IMR-90 (cell line): ENCODE data around the gene ITSN1. TPM values are rescaled to one million over a fixed set of nuclear protein-coding genes. Genes with fewer than 3 reads are reported as not detected.

Source experiments
- ATAC-seq: fragments of 200-7000 bp; cut with Tn5 transposase; 2 replicates; pipeline ENCODE4 v1.9.1; 2020; ENCODE audit warnings: low read depth, mild to moderate bottlenecking, moderate library complexity
- BruUV-seq: library from RNA; stranded (reverse); fragments of 400-500 nt; replicated peaks from 2 replicates; lab custom pipeline; 2021; lab: Mats Ljungman, UMichigan
- CTCF ChIA-PET: fragments of 300-600 bp; formaldehyde crosslinking; extraction: SDS; loops from one replicate; lab custom pipeline; 2021; ENCODE audit warnings: antibody characterized with exemption; lab: Yijun Ruan, JAX
- POLR2A ChIA-PET: fragments of 300-600 bp; sonication (Branson Sonifier 250); formaldehyde crosslinking; loops from one replicate; lab custom pipeline; 2022; ENCODE audit warnings: antibody characterized with exemption; ENCODE audit not compliant: unreplicated experiment; lab: Charles Lee
- DNase-seq: peaks from one replicate; pipeline ENCODE4 v3.0.0; 2013
- H2AFZ ChIP-seq: replicated peaks from 2 replicates; pipeline ENCODE3; 2013; ENCODE audit warnings: low read length, mild to moderate bottlenecking; ENCODE audit not compliant: poor library complexity
- H2AK5ac ChIP-seq: 2 replicates; pipeline ENCODE4 v1.6.1; 2013; ENCODE audit warnings: low read depth, low read length, inconsistent platforms
- H2AK9ac ChIP-seq: replicated peaks from 2 replicates; pipeline ENCODE3; 2013; ENCODE audit warnings: mild to moderate bottlenecking, low read depth, low read length, moderate library complexity; ENCODE audit not compliant: poor library complexity
- H2BK120ac ChIP-seq: 2 replicates; pipeline ENCODE4 v1.6.1; 2013; ENCODE audit warnings: low read depth, low read length, inconsistent platforms
- H2BK15ac ChIP-seq: 3 replicates; pipeline ENCODE4 v1.6.1; 2013; ENCODE audit warnings: low read depth, low read length, inconsistent platforms
- H2BK20ac ChIP-seq: 2 replicates; pipeline ENCODE4 v1.6.1; 2013; ENCODE audit warnings: low read depth, mild to moderate bottlenecking, inconsistent platforms, low read length, moderate library complexity
- H2BK5ac ChIP-seq: 2 replicates; pipeline ENCODE4 v1.6.1; 2013; ENCODE audit warnings: mild to moderate bottlenecking, low read depth, low read length, inconsistent platforms; ENCODE audit not compliant: poor library complexity, severe bottlenecking
- H3K14ac ChIP-seq: replicated peaks from 2 replicates; pipeline ENCODE4 v1.6.1; 2013; ENCODE audit warnings: low read depth, low read length, inconsistent platforms
- H3K18ac ChIP-seq: 2 replicates; pipeline ENCODE4 v1.6.1; 2013; ENCODE audit warnings: low read depth, low read length, control low read depth
- H3K23ac ChIP-seq: 2 replicates; pipeline ENCODE4 v1.6.1; 2013; ENCODE audit warnings: low read depth, low read length, inconsistent platforms
- H3K27ac ChIP-seq: 2 replicates; pipeline ENCODE4 v1.5.1; 2013; ENCODE audit warnings: mild to moderate bottlenecking, control low read depth, low read length; ENCODE audit not compliant: insufficient read depth
- H3K27me3 ChIP-seq: 2 replicates; pipeline ENCODE4 v1.6.1; 2013; ENCODE audit warnings: low read length; ENCODE audit not compliant: control insufficient read depth, insufficient read depth
- H3K36me3 ChIP-seq: 2 replicates; pipeline ENCODE4 v1.6.1; 2013; ENCODE audit warnings: low read length, mixed read lengths; ENCODE audit not compliant: control insufficient read depth, insufficient read depth
- H3K4ac ChIP-seq: 2 replicates; pipeline ENCODE4 v1.6.1; 2013; ENCODE audit warnings: low read depth, low read length, inconsistent platforms
- H3K4me1 ChIP-seq: 2 replicates; pipeline ENCODE4 v1.6.1; 2013; ENCODE audit warnings: low read length, mixed read lengths; ENCODE audit not compliant: control insufficient read depth, insufficient read depth
- H3K4me2 ChIP-seq: 2 replicates; pipeline ENCODE4 v1.6.1; 2013; ENCODE audit warnings: low read depth, mild to moderate bottlenecking, control low read depth, low read length, moderate library complexity
- H3K4me3 ChIP-seq: 2 replicates; pipeline ENCODE4 v1.5.1; 2013; ENCODE audit warnings: low read depth, mild to moderate bottlenecking, control low read depth, low read length, moderate library complexity; ENCODE audit not compliant: insufficient read depth
- H3K56ac ChIP-seq: 2 replicates; pipeline ENCODE4 v1.6.1; 2013; ENCODE audit warnings: low read length, inconsistent platforms; ENCODE audit not compliant: insufficient read depth; ENCODE audit errors: extremely low read depth
- H3K79me1 ChIP-seq, 2 experiments: 2 replicates each; pipeline ENCODE4 v1.6.1; 2013; ENCODE audit warnings: low read length in 2 of 2, inconsistent platforms in 1 of 2, low read depth in 1 of 2
- H3K9ac ChIP-seq: 2 replicates; pipeline ENCODE4 v1.6.1; 2013; ENCODE audit warnings: low read depth, low read length, control low read depth
- H3K9me1 ChIP-seq: 2 replicates; pipeline ENCODE4 v1.6.1; 2013; ENCODE audit warnings: low read length, inconsistent platforms; ENCODE audit not compliant: insufficient read depth
- H3K9me3 ChIP-seq: 2 replicates; pipeline ENCODE4 v1.6.1; 2013; ENCODE audit warnings: low read length; ENCODE audit not compliant: control insufficient read depth, insufficient read depth
- H4K20me1 ChIP-seq: 2 replicates; pipeline ENCODE4 v1.6.1; 2013; ENCODE audit warnings: low read length, inconsistent platforms; ENCODE audit not compliant: insufficient read depth
- H4K5ac ChIP-seq: 2 replicates; pipeline ENCODE4 v1.6.1; 2013; ENCODE audit warnings: mild to moderate bottlenecking, low read depth, low read length, control low read depth
- H4K8ac ChIP-seq, 2 experiments: 2 replicates each; pipeline ENCODE4 v1.6.1; 2013; ENCODE audit warnings: low read depth in 2 of 2, low read length in 2 of 2, control low read depth in 1 of 2, inconsistent platforms in 1 of 2
- H4K91ac ChIP-seq: 2 replicates; pipeline ENCODE4 v1.6.1; 2013; ENCODE audit warnings: low read depth, low read length, inconsistent platforms; ENCODE audit not compliant: insufficient read depth
- BHLHE40 ChIP-seq: fragments of 150-350 bp; IDR thresholded peaks from 2 replicates; pipeline ENCODE4 v1.6.1; 2016; ENCODE audit warnings: mild to moderate bottlenecking, low read depth, low read length
- WGBS, 2 experiments: methylation state at CpG; one replicate each; pipeline versions ENCODE4 v1.1.5 to v1.1.7; 2013; ENCODE audit warnings: missing lambda C conversion rate in 2 of 2; ENCODE audit not compliant: insufficient read length in 1 of 2; ENCODE audit errors: extremely low coverage in 2 of 2; 5-methylcytosine and 5-hydroxymethylcytosine counted together
- dilution Hi-C: fragments of 300-500 bp; cut with HindIII; formaldehyde crosslinking; loops from one replicate; pipeline ENCODE4 v1.14.3; 2018; ENCODE audit warnings: low sequenced_read_pairs; ENCODE audit not compliant: unreplicated experiment
- in situ Hi-C: fragments of 300-500 bp; cut with MboI; formaldehyde crosslinking; loops from 3 replicates; pipeline ENCODE4 v1.14.3; 2019; ENCODE audit warnings: low sequenced_read_pairs, inconsistent platforms, mixed read lengths
- intact Hi-C: fragments of 100-400 bp; cut with micrococcal nuclease; formaldehyde crosslinking; loops from 2 replicates; pipeline ENCODE4 v1.10.0; 2022
- polyA plus RNA-seq, 3 experiments: library from polyadenylated mRNA; depleted of rRNA; stranded (reverse); fragments of >200 nt; gene quantifications; 2 replicates each; pipeline ENCODE4 v1.2.3, GENCODE V29; 2012; ENCODE audit warnings: low replicate concordance in 1 of 3
- total RNA-seq: library from RNA; depleted of rRNA; stranded (reverse); fragments of >200 nt; gene quantifications from 2 replicates; pipeline ENCODE4 v1.2.3, GENCODE V29; 2012
- TF ChIP-seq, protein P1 (sequence below): fragments of 150-350 bp; IDR thresholded peaks from 2 replicates; pipeline ENCODE4 v1.6.1; 2016; ENCODE audit warnings: low read depth, mild to moderate bottlenecking, low read length, moderate library complexity, borderline replicate concordance

ITSN1 gene
- total and polyA plus RNA-seq, 2 of the 4 experiments (the other 2 are of a cell fraction): 45.4 to 62.0 TPM

GRCh38 chr21:33898586-33898985, 256.3 kb downstream of the ITSN1 start:
- Histone ChIP-seq H3K4ac (peak overlapping the region; percentile 33), H2BK120ac (peak overlapping the region; percentile 59; the same call in 1 of the 2 replicates), H3K27me3 (no peaks in the 10 kb centered on the region), H3K9me1 (peaks cover 15% of the 10 kb centered on the region), H3K9me3 (no peaks in the 10 kb centered on the region), H4K5ac (peak overlapping the region; percentile 28), H3K14ac (peak overlapping the region; percentile 29; the same call in 1 of the 2 replicates), H2BK15ac (0 out of 3 replicates have a peak overlapping the region, but pooled peaks have one; percentile 9), H3K4me1 (peaks cover 19% of the 10 kb centered on the region), H3K4me3 (no peak overlapping the region), H3K18ac (peak overlapping the region; percentile 74), H3K27ac (peak overlapping the region; percentile 62; the same call in 1 of the 2 replicates), H3K79me1 (no peaks in the 10 kb centered on the region), H2AK5ac (peak overlapping the region; percentile 67; the same call in 1 of the 2 replicates), H4K91ac (peak overlapping the region; percentile 69), H3K4me2 (no peak overlapping the region), H3K36me3 (peaks cover 16% of the 10 kb centered on the region), H4K20me1 (no peaks in the 10 kb centered on the region), H3K56ac (no peak overlapping the region), H4K8ac (peak overlapping the region; percentile 18 to 25; a peak in 1 of 4 replicates), H3K23ac (0 out of 2 replicates have a peak overlapping the region, but pooled peaks have one; percentile 11), H2BK5ac (peak overlapping the region; percentile 25), H2AK9ac (no peak overlapping the region), H2BK20ac (peak overlapping the region; percentile 58; the same call in 1 of the 2 replicates), H2AFZ (peak overlapping the region; percentile 70), H3K9ac (no peak overlapping the region)
- POLR2A ChIA-PET: no interaction called here
- no peak; the same call in 1 of the 2 replicates for ATAC-seq
- no peak for TF ChIP-seq BHLHE40
- TF ChIP-seq, protein P1, sequence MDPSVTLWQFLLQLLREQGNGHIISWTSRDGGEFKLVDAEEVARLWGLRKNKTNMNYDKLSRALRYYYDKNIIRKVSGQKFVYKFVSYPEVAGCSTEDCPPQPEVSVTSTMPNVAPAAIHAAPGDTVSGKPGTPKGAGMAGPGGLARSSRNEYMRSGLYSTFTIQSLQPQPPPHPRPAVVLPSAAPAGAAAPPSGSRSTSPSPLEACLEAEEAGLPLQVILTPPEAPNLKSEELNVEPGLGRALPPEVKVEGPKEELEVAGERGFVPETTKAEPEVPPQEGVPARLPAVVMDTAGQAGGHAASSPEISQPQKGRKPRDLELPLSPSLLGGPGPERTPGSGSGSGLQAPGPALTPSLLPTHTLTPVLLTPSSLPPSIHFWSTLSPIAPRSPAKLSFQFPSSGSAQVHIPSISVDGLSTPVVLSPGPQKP: no peak
- in situ Hi-C loops: no loop called here
- DNase-seq: peak; percentile 17
- dilution Hi-C loops: no loop called here
- CTCF ChIA-PET: interaction anchor here (0.9 to 1.6 kb wide), 2 partner anchors 214 to 293 kb away, joined by 3 to 8 read pairs; no protein-coding TSS in a partner anchor
- no CpG with 5 or more reads among the region's 3 CpGs for WGBS, 2 experiments
- no TSS peak for BruUV-seq
- intact Hi-C loops: no loop called here
